Endometrial microvascular endothelial cells (primary cell): Measurements from ENCODE around the gene PAQR6. TPM values are rescaled to one million over a fixed set of nuclear protein-coding genes. Genes with fewer than 3 reads are reported as not detected.
"Not testable (repeated sequence)": the region's sequence is repeated elsewhere in the genome, so short reads cannot be mapped to it uniquely, and the experiment has no call there.

Experiments
- in situ Hi-C: cut with HindIII; loops from 2 replicates; pipeline ENCODE4 v1.10.0; 2017; ENCODE audit warnings: low sequenced_read_pairs, low pct_unique_long_range_greater_than_20kb; ENCODE audit errors: inconsistent ontology term
- total RNA-seq: library from RNA; depleted of rRNA; stranded (reverse); fragments of >200 nt; gene quantifications from one replicate; pipeline ENCODE4 v1.2.3, GENCODE V29; 2015; ENCODE audit errors: inconsistent ontology term

Gene PAQR6
- total RNA-seq, 1 donor from 2014 or later = 0.37 TPM

DNA sequence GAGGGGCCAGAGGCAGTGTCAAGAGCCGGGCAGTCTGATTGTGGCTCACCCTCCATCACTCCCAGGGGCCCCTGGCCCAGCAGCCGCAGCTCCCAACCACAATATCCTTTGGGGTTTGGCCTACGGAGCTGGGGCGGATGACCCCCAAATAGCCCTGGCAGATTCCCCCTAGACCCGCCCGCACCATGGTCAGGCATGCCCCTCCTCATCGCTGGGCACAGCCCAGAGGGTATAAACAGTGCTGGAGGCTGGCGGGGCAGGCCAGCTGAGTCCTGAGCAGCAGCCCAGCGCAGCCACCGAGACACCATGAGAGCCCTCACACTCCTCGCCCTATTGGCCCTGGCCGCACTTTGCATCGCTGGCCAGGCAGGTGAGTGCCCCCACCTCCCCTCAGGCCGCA is 5.9 kb downstream of the PAQR6 start, which contains the start of gene BGLAP:
Gene BGLAP (plus strand): TSS at position 259 of the 400 bp plus-strand sequence. CDS start 48 bp downstream, at position 307.
- in situ Hi-C loops = no loop called here

DNA sequence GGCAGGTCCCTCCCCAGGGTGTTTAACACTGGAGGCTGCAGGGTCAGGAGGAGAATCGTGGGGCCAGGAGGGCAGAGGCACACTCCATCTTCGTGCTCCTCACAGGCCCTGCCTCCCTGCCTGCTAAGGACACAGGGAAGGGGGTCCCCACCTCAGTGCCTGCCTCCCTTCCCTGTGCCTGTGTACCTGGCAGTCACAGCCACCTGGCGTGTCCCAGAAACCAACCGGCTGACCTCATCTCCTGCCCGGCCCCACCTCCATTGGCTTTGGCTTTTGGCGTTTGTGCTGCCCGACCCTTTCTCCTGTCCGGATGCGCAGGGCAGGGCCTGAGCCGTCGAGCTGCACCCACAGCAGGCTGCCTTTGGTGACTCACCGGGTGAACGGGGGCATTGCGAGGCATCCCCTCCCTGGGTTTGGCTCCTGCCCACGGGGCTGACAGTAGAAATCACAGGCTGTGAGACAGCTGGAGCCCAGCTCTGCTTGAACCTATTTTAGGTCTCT is 6.5 kb downstream of the PAQR6 start:
- in situ Hi-C loops = no loop called here

DNA sequence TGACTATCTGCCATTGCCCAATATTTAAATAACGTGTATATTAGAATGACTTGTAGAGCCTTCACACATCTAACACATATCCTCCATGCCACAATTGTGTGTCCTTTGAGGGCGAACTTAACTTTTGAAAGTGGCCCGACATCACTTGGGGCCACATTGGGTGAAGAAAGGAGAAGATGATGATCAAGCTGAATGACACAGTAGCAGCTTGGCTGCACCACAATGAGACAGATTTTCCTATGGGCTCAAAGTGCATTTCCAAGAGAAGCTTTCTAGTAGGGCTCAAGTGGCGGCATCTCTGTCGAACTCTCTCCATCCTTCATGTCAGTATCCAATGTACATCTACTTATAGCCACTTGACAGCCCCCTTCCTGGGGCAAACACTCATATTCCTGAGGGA is 9.6 kb downstream of the PAQR6 start:
- in situ Hi-C loops = no loop called here

DNA sequence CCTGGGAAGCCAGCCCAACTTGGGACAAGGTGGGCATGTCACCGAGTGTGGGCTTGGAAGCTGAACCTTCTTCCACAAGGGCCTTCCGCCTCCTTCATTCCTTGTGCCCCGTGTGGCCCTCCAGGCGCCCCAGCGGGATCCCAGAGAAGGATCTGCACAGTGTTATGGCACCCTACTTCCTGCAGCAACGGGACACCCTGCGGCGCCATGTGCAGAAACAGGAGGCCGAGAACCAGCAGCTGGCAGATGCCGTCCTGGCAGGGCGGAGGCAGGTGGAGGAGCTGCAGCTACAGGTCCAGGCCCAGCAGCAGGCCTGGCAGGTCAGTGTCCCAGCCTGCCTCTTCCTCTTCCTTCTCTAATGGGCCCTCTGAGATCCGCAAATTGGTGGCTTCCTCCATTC is 11.7 kb downstream of the PAQR6 start:
- in situ Hi-C loops = no loop called here

DNA sequence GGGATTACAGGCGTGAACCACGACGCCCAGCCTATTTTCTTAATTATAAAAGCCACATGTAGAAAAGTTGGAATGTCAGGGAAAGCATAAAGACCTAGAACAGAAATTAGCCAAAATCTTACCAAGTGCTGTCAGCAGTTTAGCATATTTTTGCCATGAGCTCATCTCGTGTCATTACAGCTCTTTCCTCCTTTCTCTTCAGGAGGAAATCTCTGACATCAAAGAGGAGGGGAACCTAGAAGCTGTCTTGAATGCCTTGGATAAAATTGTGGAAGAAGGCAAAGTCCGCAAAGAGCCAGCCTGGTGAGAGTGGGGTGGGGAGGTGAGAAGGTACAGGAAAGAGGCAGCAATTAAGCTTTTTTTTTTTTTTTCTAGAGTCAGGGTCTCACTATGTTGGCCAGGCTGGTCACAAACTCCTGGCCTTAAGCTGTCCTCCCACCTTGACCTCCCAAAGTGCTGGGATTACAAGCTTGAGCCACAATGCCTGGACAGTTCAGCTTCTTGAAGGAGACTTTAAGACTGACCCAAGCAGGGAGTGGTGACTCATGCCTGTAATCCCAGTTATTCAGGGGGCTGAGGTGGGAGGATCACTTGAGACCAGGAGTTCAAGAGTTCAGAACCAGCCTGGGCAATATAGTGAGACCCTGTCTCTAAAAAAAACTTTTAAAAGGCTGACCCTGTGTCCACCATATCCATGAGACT is 14.3 kb downstream of the PAQR6 start:
- in situ Hi-C loops = no loop called here

DNA sequence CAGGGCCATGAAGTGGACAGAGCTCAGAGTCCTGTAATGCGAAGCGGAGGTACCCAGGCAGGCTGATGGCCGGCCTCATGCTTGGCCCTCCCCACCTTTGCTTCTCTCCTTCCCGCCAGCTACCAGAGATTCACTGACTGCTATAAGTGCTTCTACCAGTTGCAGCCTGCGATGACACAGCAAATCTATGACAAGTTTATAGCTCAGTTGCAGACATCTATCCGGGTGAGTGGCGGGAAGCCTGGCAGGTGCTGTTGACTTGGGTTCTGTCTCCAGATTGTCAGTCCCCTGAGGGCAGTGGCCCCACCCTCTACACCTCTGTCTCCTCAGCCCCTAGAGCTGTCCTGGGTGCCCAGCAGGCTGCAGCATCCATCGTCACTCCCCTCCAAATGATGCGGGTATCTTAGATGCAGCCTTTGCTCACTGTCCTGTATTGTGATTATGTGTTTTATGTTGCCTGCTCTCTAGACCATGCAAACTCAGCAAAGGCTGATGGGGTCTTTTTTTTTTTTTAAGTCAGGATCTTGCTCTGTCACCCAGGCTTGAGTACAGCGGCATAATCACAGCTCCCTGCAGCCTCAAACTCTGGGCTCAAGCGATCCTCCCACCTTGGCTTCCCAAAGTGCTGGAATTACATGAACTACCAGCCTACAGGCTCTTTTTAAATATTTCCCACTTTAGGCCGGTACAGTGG is 15.5 kb downstream of the PAQR6 start:
- in situ Hi-C loops = no loop called here

DNA sequence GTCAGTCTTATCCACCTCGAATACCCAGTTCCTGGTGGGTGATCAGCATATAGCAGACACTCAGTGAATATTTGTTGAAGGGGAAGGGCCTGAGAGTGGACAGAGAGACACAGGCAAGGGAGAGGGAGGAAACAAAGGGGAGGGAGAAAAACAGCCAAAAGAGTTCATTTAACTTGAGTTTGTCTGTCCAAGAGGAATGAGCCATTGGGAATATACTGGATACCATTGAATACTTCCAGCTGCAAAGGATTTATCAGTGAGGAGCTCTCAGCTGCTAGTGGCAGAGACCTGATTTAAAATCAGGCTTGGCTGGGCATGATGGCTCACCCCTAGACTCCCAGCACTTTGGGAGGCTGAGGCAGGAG is 17.4 kb downstream of the PAQR6 start:
- in situ Hi-C loops = no loop called here

DNA sequence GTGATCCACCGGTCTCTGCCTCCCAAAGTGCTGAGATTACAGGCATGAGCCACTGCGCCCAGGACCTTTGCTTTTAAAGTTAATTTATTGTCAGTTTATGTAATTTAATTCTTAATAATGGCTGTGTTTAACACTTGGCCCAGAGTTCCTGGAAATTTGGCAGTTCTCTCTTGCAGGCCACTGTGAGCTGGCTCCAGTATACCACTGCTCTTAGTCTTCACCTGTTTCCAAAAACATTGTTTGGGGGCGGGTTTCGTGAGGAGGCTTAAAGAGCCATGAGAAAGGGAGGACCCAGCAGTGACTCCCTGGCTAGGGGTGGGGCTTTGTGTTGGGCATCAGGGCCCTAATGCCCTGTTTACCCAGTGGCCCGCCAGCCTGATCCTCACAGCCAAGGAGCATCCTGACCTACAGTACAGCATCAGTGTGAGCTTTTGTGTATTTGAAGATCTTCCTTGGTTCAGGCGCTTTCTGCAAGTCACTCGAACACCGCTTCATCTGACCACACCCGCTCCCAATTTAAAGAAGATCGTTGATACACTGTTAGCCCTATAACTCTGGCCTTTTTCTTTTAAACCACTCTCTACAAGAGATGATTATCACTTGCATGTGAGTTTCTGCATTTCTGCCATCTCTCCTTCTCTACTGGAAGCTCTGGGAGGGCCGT is 17.9 kb downstream of the PAQR6 start:
- in situ Hi-C loops = no loop called here

DNA sequence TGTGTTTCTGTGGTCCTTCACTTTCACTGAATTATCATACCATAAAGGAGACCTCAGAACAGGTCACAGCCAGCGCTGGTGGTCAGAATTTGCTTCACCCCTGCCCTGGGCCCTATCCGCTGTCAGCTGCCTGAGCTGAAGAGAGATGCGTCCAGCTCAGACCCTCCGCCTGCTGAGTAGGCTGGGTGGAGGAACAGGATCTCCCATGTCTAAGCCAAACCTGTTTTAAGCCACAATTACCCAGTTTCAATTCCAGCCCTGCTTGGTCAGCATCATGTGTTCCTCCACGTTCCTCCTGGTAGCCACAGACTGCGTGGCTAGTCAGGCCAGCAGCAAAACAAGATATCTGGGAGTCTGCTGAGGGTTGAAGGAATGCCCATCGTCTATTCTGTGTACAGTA is 19.4 kb downstream of the PAQR6 start:
- in situ Hi-C loops = no loop called here

DNA sequence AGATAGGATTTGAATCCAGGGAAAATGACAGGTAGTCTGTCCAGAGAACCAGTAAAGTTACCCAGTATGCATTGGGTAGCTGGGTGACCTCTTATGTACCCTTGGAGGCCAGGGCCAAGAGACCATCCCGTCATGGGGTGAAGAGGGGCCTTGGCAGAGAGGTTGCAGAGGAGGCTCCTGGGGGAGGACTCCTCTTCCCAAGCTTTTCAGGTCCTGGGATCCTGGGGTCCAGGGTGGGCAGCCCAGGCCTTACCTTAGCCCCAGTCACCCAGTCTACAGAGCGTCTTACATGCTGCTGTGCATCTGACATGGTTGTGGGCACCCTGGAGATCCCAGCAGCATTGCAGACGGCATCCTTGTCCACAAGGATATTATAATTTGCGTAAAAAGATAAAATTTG is 21.1 kb downstream of the PAQR6 start:
- in situ Hi-C loops = no loop called here

DNA sequence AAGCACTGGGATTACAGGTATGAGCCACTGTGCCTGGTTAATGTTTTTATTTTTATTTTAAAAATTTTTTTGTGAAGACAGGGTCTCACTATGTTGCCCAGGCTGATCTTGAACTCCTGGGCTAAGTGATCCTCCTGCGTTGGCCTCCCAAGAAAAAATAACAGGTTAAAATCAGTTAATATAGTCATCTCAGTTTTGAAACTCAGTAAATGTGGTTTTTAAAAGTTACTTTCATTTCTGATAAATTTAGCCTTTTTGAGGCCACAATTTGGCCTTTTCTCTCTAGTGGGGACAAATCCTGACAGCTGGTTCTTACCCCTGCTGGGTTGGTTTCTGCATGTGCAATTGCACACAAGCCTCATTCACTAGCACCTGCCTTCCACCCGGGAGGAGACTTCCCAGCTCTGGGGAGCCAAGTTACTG is 21.7 kb downstream of the PAQR6 start:
- in situ Hi-C loops = no loop called here

DNA sequence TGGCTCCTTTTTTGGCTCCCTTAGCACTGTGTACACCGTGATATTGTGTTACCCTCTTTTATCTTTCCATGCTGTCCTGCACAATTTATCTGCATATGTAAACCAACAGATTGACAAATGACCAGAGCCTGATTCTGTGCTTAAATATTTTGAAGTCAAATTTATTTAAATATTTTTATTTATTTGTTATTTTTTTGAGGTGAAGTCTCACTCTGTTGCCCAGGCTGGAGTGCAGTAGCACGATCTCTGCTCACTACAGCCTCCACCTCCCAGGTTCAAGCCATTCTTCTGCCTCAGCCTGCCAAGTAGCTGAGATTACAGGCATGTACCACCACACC is 22.2 kb downstream of the PAQR6 start:
- in situ Hi-C loops = no loop called here

DNA sequence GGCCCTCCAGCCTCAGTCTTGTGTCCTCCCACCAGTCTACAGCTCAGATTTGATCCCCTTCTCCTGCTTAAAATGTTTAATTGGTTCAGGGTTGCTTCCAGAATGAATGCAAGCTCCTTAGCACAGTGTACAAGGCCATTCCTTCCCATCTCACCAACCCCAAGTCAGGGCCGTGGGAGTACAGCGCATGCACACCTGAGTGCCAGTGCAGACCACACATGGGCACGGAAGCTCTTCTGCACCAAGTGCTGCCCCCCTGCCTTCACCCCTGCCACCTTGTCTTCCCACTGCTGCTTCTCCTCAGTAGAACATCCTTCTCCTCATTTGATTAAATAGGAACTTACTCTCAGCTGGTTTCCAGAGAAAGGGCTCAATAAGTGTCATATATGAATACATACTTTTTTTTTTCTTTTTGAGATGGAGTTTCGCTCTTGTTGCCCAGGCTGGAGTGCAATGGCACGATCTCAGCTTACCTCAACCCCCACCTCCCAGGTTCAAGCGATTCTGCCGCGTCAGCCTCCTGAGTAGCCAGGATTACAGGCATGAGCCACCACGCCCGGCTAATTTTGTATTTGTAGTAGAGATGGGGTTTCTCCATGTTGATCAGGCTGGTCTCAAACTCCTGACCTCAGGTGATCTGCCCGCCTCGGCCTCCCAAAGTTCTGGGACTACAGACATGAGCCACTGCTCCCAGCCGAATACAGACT is 25.7 kb downstream of the PAQR6 start:
- in situ Hi-C loops = no loop called here

DNA sequence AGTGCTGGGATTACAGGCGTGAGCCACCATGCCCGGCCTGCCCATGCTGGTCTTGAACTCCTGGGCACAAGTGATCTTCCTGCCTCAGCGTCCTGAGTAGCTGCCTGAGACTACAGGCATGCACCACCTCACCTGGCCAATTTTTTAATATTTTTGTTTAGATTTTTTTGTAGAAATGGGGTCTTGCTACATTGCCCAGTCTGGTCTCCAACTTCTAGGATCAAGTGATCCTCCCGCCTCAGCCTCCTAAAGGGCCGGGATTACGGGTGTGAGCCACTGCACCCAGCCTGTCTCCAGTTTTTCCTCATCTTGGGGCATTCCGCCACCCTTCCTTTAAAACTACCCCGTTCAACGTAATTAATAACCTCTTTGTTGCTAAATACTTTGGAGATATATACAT is 27.6 kb downstream of the PAQR6 start:
- in situ Hi-C loops = no loop called here

DNA sequence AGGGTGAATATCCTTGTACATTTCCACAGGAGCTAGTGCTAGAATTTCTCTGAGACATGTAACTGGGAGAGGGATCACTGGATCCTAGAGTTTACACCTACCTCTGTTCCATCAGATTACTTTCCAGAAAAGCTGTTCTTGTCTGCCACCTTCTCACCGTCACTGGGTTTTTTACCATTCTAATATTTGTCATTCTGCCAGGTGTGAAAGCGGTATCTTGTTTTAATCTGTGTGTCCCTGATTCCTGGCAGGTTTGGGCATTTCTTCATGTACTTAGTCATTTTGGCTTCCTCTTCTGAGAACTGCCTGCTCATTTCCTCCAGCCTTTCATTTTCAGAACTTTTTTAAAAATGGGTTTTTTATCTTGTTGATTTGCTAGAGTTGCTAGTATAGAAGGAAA is 30.0 kb downstream of the PAQR6 start:
- in situ Hi-C loops = no loop called here

DNA sequence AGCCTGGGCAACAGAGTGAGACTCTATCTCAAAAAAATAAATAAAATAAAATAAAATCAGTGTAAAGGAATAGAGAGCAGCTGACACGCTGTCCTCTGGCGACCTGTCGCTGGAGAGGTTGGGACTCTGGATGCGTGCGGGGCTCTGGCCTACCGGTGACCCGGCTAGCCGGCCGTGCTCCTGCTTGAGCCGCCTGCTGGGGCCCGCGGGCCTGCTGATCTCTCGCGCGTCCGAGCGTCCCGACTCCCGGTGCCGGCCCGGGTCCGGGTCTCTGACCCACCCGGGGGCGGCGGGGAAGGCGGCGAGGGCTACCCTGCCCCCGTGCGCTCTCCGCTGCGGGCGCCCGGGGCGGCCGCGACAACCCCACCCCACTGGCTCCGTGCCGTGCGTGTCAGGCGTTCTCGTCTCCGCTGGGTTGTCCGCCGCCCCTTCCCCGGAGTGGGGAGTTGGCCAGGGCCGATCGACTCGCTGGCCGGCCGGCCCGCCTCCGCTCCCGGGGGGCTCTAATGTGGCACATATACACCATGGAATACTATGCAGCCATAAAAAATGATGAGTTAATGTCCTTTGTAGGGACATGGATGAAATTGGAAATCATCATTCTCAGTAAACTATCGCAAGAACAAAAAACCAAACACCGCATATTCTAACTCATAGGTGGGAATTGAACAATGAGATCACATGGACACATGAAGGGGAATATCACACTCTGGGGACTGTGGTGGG is 31.3 kb downstream of the PAQR6 start:
- in situ Hi-C loops = not testable (repeated sequence)

DNA sequence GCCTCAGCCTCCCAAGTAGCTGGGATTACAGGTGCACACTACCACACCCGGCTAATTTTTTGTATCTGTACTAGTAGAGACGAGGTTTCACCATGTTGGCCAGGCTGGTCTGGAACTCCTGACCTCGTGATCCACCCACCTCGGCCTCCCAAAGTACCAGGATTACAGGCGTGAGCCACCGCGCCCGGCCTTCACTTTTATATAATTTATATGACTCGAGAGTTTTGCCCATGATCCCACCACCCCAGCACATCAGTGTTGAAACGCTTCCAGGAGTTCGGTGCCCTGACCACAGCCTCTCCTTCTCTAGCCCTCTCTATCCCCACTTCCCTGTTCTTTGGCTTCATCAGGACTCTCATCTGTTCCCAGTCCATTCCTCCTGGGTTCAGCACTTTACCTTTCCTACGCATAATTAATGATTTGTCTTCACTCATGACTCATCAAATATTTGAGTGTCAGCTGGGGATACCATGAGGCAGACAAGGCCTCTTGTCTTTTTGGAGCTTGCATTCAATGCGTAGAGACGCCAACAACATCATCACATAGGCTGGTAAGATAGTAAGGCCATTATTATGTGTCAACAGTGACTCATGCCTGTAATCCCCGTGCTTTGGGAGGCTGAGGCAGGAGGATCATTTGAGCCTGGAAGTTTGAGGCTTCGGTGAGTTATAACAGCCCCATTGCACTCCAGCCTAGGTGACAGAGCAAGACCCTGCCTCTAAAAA is 33.7 kb downstream of the PAQR6 start:
- in situ Hi-C loops = no loop called here

DNA sequence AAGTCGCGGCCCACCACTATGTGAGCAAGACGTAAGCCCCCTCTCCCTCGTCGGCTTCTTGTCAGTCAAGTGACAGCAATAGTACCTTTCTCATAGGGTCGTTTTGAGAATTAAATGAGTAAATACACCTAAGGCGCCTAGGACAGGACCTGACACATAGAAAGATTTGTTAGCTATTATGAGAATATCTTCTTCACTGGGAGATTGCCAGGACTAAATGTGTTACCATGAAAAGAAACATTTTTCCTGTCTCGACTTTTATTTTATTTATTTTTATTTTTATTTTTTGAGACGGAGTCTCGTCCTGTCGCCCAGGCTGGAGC is 34.3 kb downstream of the PAQR6 start:
- in situ Hi-C loops = no loop called here
